HepG2 (cell line): ENCODE data around the gene DTHD1. TPM values are rescaled to one million over a fixed set of nuclear protein-coding genes. Genes with fewer than 3 reads are reported as not detected.

Experiments
- ATAC-seq: fragments of 200-7000 bp; cut with Tn5 transposase; 3 replicates; pipeline ENCODE4 v1.9.1; 2020; ENCODE audit warnings: mild to moderate bottlenecking, moderate library complexity
- BruUV-seq: library from RNA; stranded (reverse); fragments of 400-500 nt; replicated peaks from 2 replicates; lab custom pipeline; 2021; lab: Mats Ljungman, UMichigan
- CTCF ChIA-PET: fragments of 300-600 bp; formaldehyde crosslinking; extraction: SDS; loops from one replicate; lab custom pipeline; 2021; ENCODE audit warnings: low total read pairs, inconsistent platforms, low intra/inter-chr PET ratio; lab: Yijun Ruan, JAX
- POLR2A ChIA-PET: fragments of 350-600 bp; sonication (Branson Sonifier 250); formaldehyde crosslinking; loops from one replicate; lab custom pipeline; 2020; ENCODE audit warnings: antibody characterized with exemption, inconsistent platforms; lab: Yijun Ruan, JAX
- DNase-seq: peaks from one replicate; pipeline ENCODE4 v3.0.0-alpha.2; 2015; ENCODE audit warnings: low spot score
- FAIRE-seq: peaks from 3 replicates; lab custom pipeline; 2011; peaks lifted over from hg19 to GRCh38; lab: Jason Lieb, UNC
- H2AFZ ChIP-seq: one replicate; pipeline ENCODE4 v1.6.1; 2011; ENCODE audit warnings: low read length, inconsistent platforms
- H3K27ac ChIP-seq: fragments of 300-600 bp; 3 replicates; pipeline ENCODE4 v1.8.0; 2011; ENCODE audit warnings: mixed run types, mild to moderate bottlenecking, mixed read lengths, low read length, inconsistent platforms; ENCODE audit not compliant: insufficient read depth; ENCODE audit errors: extremely low read length
- H3K27me3 ChIP-seq, 2 experiments: fragments of 200-600 bp in 1 of 2; 2 replicates in 1 of 2; 3 replicates in 1 of 2; pipeline versions ENCODE4 v1.6.0 to v1.8.0; 2011; ENCODE audit warnings: low read length in 2 of 2, mild to moderate bottlenecking in 2 of 2, moderate library complexity in 2 of 2, inconsistent platforms in 1 of 2; ENCODE audit not compliant: insufficient read depth in 2 of 2, control insufficient read depth in 1 of 2
- H3K36me3 ChIP-seq, 2 experiments: fragments of 200-600 bp in 1 of 2; replicated peaks in 1 of 2; 2 replicates in 1 of 2; 3 replicates in 1 of 2; pipeline versions ENCODE4 v1.5.1 to v1.8.0; 2011; ENCODE audit warnings: low read length in 2 of 2, inconsistent platforms in 1 of 2; ENCODE audit not compliant: insufficient read depth in 2 of 2, control insufficient read depth in 1 of 2
- H3K4me1 ChIP-seq: 2 replicates; pipeline ENCODE4 v1.5.1; 2012; ENCODE audit warnings: low read length, inconsistent platforms; ENCODE audit not compliant: insufficient read depth
- H3K4me2 ChIP-seq: 2 replicates; pipeline ENCODE4 v1.6.0; 2011; ENCODE audit warnings: low read depth, low read length, inconsistent platforms
- H3K4me3 ChIP-seq, 3 experiments: fragments of 200-600 bp in 1 of 3; sonication (generic), shearing (Covaris generic) in 1 of 3; replicated peaks in 1 of 3; 2 replicates each; pipeline ENCODE4 v1.5.1; 2011 to 2016; ENCODE audit warnings: low read length in 3 of 3, inconsistent platforms in 2 of 3, low read depth in 2 of 3, mild to moderate bottlenecking in 2 of 3, control low read depth in 1 of 3, mixed read lengths in 1 of 3; ENCODE audit not compliant: insufficient read depth in 1 of 3
- H3K79me2 ChIP-seq: one replicate; pipeline ENCODE4 v1.6.1; 2011; ENCODE audit warnings: low read length, inconsistent platforms; ENCODE audit not compliant: insufficient read depth
- H3K9ac ChIP-seq: 2 replicates; pipeline ENCODE4 v1.6.0; 2011; ENCODE audit warnings: mild to moderate bottlenecking, low read depth, low read length, inconsistent platforms; ENCODE audit not compliant: insufficient read depth
- H3K9me3 ChIP-seq: 2 replicates; pipeline ENCODE4 v1.5.1; 2012; ENCODE audit warnings: mild to moderate bottlenecking, low read length
- H4K20me1 ChIP-seq: 2 replicates; pipeline ENCODE4 v1.6.0; 2011; ENCODE audit warnings: inconsistent platforms, mild to moderate bottlenecking, low read length, moderate library complexity; ENCODE audit not compliant: insufficient read depth
- PAWR ChIP-seq: sonication (generic); formaldehyde crosslinking; IDR thresholded peaks from 2 replicates; pipeline ENCODE4 v1.4.0; 2020; ENCODE audit warnings: missing genetic modification reagents, mild to moderate bottlenecking, borderline replicate concordance
- PHF8 ChIP-seq: sonication (generic); formaldehyde crosslinking; IDR thresholded peaks from 2 replicates; pipeline ENCODE4 v1.5.0; 2020; ENCODE audit warnings: missing genetic modification reagents
- RXRA ChIP-seq: sonication (generic); formaldehyde crosslinking; IDR thresholded peaks from 2 replicates; pipeline ENCODE4 v1.5.1; 2020; ENCODE audit warnings: missing genetic modification reagents
- SOX5 ChIP-seq: IDR thresholded peaks from 2 replicates; pipeline ENCODE4 v1.6.1; 2016; ENCODE audit warnings: borderline replicate concordance
- ZBTB42 ChIP-seq: sonication (generic); formaldehyde crosslinking; IDR thresholded peaks from 2 replicates; pipeline ENCODE4 v1.5.0; 2020; ENCODE audit warnings: mild to moderate bottlenecking, missing genetic modification reagents
- ZBTB8A ChIP-seq: sonication (generic); formaldehyde crosslinking; IDR thresholded peaks from 2 replicates; pipeline ENCODE4 v1.4.0; 2020; ENCODE audit warnings: mild to moderate bottlenecking, low read depth, missing genetic modification reagents, borderline replicate concordance
- ZNF83 ChIP-seq: sonication (generic); formaldehyde crosslinking; IDR thresholded peaks from 2 replicates; pipeline ENCODE4 v1.4.0; 2020; ENCODE audit warnings: missing genetic modification reagents, mild to moderate bottlenecking, borderline replicate concordance
- WGBS: methylation state at CpG from one replicate; pipeline ENCODE4 v1.1.6; 2017; ENCODE audit warnings: low lambda C conversion rate; 5-methylcytosine and 5-hydroxymethylcytosine counted together
- in situ Hi-C: cut with HindIII; loops from 2 replicates; pipeline ENCODE4 v1.10.0; 2017; ENCODE audit warnings: low pct_unique_long_range_greater_than_20kb; ENCODE audit not compliant: extremely low pct_ligation_motif_present
- intact Hi-C: fragments of 100-400 bp; cut with micrococcal nuclease; formaldehyde crosslinking; loops from one replicate; pipeline ENCODE4 v1.10.0; 2022; ENCODE audit not compliant: unreplicated experiment
- polyA plus RNA-seq, 8 experiments: library from polyadenylated mRNA; depleted of rRNA in 3 of 8; stranded (reverse) in 7 of 8; unstranded in 1 of 8; fragments of >200 nt; fragmentation: Illumina TruSeq in 4 of 8; extraction: Trizol in 4 of 8; gene quantifications; 2 replicates each; pipeline versions ENCODE4 v1.2.1 to v1.2.3, GENCODE V29; 2011 to 2016; ENCODE audit warnings: low read depth in 4 of 8, missing spikeins in 1 of 8, mixed read lengths in 1 of 8; ENCODE audit not compliant: insufficient read depth in 1 of 8
- total RNA-seq, 5 experiments: library from RNA; depleted of rRNA; stranded (reverse); fragments of >200 nt; fragmentation: Illumina TruSeq; extraction: Trizol; gene quantifications; 2 replicates each; pipeline ENCODE4 v1.2.3, GENCODE V29; 2016; ENCODE audit warnings: low read depth in 1 of 5
- TF ChIP-seq, protein P1 (sequence below): fragments of 450-650 bp; IDR thresholded peaks from 2 replicates; pipeline ENCODE4 v1.6.1; 2017
- TF ChIP-seq, protein P2 (sequence below): sonication (generic); formaldehyde crosslinking; IDR thresholded peaks from 2 replicates; pipeline ENCODE4 v1.8.1; 2022; ENCODE audit warnings: low read depth, mild to moderate bottlenecking, missing genetic modification reagents
- TF ChIP-seq, protein P3 (sequence below): sonication (generic); formaldehyde crosslinking; IDR thresholded peaks from 2 replicates; pipeline ENCODE4 v1.4.0; 2020; ENCODE audit warnings: missing genetic modification reagents

DTHD1 gene
- total and polyA plus RNA-seq, 2 of the 13 experiments (the other 11 are each of a cell fraction or from before 2014, with no cell fraction given): not detected

DNA sequence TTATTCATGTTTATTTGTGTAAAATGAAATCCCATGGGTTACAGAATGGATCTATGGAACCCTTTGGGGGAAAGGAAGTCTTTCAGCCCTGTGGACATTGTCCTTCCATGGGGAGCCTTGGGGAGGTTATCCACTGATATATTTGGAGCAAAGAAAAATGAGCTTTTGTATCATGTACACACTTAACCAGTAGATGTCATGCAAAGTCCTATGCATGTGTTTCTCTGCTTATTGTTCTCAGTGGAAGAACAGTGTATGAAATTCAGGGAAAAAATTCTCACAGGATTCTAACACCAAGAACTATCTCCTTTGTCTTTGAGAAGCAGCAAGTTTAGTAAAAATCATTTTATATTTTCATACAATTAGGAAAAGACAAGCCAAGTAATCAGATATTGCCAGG, 105.3 kb downstream of the DTHD1 start:
- CTCF ChIA-PET: no interaction called here
- no peaks in the 10 kb centered on the region for H4K20me1 ChIP-seq
- no peaks in the 10 kb centered on the region for H3K36me3 ChIP-seq
- ATAC-seq: no peak
- no peaks in the 10 kb centered on the region for H3K79me2 ChIP-seq
- H3K9ac ChIP-seq: no peak overlapping the region
- FAIRE-seq: no peak
- POLR2A ChIA-PET: no interaction called here
- DNase-seq: no peak
- H3K4me1 ChIP-seq: no peaks in the 10 kb centered on the region
- no peaks in the 10 kb centered on the region for H3K27me3 ChIP-seq
- no peak overlapping the region for H3K4me3 ChIP-seq
- no peak overlapping the region for H3K27ac ChIP-seq
- no peaks in the 10 kb centered on the region for H3K9me3 ChIP-seq
- no peak overlapping the region for H2AFZ ChIP-seq
- no TSS peak for BruUV-seq
- no peak overlapping the region for H3K4me2 ChIP-seq
- intact Hi-C loops: no loop called here
- no peak for TF ChIP-seq ZBTB8A (CRISPR knock-in tag)
- no peak for TF ChIP-seq ZNF83
- no peak for TF ChIP-seq RXRA (CRISPR knock-in tag)
- TF ChIP-seq PHF8 (CRISPR knock-in tag): no peak
- TF ChIP-seq, protein P1, sequence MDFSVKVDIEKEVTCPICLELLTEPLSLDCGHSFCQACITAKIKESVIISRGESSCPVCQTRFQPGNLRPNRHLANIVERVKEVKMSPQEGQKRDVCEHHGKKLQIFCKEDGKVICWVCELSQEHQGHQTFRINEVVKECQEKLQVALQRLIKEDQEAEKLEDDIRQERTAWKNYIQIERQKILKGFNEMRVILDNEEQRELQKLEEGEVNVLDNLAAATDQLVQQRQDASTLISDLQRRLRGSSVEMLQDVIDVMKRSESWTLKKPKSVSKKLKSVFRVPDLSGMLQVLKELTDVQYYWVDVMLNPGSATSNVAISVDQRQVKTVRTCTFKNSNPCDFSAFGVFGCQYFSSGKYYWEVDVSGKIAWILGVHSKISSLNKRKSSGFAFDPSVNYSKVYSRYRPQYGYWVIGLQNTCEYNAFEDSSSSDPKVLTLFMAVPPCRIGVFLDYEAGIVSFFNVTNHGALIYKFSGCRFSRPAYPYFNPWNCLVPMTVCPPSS: no peak
- in situ Hi-C loops: no loop called here

DNA sequence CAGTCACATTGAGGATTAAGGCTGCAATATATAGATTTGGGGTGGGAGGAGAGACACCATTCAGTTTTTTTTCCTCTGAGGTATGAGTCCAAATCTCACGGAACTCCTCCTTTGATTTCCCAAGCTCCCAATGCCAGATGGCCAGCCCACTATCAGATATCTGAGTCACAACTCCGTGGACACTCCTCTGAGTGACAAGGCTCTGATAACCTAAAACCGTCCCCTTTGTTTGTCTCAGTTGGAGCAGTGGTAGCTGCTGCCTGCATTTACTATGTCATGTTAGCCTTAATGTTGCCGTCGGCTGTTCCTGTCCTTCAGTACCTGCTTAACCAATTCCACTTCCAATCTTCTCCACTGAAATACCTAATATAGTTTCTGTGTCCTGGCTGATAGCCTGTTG, 107.3 kb downstream of the DTHD1 start:
- intact Hi-C loops (no loop called here), in situ Hi-C loops (no loop called here)
- H3K4me1 ChIP-seq: no peaks in the 10 kb centered on the region
- no peaks in the 10 kb centered on the region for H3K9me3 ChIP-seq
- DNase-seq (no peak), FAIRE-seq (no peak), ATAC-seq (no peak)
- WGBS: 31% methylated on average over 5 of the region's 5 CpGs
- H3K36me3 ChIP-seq: no peaks in the 10 kb centered on the region
- no peak overlapping the region for H2AFZ ChIP-seq
- H3K27me3 ChIP-seq: no peaks in the 10 kb centered on the region
- H3K4me2 ChIP-seq: no peak overlapping the region
- ChIA-PET CTCF (no interaction called here), POLR2A (no interaction called here)
- no peak overlapping the region for H3K27ac ChIP-seq
- no peak overlapping the region for H3K9ac ChIP-seq
- H3K4me3 ChIP-seq: no peak overlapping the region
- no peaks in the 10 kb centered on the region for H3K79me2 ChIP-seq
- TF ChIP-seq ZBTB42 (no peak), PAWR (CRISPR knock-in tag) (no peak), SOX5 (CRISPR knock-in tag) (no peak)
- TF ChIP-seq, protein P2, sequence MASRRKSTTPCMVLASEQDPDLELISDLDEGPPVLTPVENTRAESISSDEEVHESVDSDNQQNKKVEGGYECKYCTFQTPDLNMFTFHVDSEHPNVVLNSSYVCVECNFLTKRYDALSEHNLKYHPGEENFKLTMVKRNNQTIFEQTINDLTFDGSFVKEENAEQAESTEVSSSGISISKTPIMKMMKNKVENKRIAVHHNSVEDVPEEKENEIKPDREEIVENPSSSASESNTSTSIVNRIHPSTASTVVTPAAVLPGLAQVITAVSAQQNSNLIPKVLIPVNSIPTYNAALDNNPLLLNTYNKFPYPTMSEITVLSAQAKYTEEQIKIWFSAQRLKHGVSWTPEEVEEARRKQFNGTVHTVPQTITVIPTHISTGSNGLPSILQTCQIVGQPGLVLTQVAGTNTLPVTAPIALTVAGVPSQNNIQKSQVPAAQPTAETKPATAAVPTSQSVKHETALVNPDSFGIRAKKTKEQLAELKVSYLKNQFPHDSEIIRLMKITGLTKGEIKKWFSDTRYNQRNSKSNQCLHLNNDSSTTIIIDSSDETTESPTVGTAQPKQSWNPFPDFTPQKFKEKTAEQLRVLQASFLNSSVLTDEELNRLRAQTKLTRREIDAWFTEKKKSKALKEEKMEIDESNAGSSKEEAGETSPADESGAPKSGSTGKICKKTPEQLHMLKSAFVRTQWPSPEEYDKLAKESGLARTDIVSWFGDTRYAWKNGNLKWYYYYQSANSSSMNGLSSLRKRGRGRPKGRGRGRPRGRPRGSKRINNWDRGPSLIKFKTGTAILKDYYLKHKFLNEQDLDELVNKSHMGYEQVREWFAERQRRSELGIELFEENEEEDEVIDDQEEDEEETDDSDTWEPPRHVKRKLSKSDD: no peak
- TF ChIP-seq, protein P3, sequence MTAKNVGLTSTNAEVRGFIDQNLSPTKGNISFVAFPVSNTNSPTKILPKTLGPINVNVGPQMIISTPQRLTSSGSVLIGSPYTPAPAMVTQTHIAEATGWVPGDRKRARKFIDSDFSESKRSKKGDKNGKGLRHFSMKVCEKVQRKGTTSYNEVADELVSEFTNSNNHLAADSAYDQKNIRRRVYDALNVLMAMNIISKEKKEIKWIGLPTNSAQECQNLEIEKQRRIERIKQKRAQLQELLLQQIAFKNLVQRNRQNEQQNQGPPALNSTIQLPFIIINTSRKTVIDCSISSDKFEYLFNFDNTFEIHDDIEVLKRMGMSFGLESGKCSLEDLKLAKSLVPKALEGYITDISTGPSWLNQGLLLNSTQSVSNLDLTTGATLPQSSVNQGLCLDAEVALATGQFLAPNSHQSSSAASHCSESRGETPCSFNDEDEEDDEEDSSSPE: no peak
- H4K20me1 ChIP-seq: no peaks in the 10 kb centered on the region
- no TSS peak for BruUV-seq
